Activated CD4-positive, alpha-beta T cell treated with anti-CD3 and anti-CD28 coated beads, Interleukin-2, Interleukin-4, amounts not matched to agents 100 ng/mL and 50 ng/mL, durations not matched to agents 16 hours and 8 hours (primary cell): Measurements from ENCODE around the gene BTBD19.
"Not testable (repeated sequence)": the region's sequence is repeated elsewhere in the genome, so short reads cannot be mapped to it uniquely, and the experiment has no call there.

Experiments
- DNase-seq: peaks from one replicate; pipeline ENCODE4 v3.0.0-alpha.2; 2020; ENCODE audit warnings: low spot score

The BTBD19 gene

GRCh38 chr1:44808063-44808937 lies at the start of gene BTBD19:
BTBD19 (plus strand) TSS chr1:44808523; CDS start chr1:44808821, 298 bp downstream.
- peak; percentile 76 for DNase-seq

DNA sequence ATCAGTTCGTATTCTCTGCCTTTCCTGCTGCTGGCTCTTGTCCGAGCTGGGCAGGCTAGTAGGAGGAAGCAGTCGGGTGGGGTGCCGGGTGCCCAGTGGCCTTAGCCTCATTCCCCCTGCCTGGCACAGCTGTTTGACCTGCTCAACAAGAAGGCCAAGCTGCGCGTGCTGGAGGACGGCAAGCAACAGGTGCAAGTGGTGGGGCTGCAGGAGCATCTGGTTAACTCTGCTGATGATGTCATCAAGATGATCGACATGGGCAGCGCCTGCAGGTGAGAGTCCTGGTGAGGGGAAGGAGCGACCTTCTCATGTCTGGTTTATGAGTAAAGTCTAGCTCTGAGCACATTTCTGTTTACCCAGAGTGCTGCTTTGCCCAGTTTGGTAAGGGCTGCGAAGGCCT lies 49.2 kb upstream of the BTBD19 start:
- no peak for DNase-seq

DNA sequence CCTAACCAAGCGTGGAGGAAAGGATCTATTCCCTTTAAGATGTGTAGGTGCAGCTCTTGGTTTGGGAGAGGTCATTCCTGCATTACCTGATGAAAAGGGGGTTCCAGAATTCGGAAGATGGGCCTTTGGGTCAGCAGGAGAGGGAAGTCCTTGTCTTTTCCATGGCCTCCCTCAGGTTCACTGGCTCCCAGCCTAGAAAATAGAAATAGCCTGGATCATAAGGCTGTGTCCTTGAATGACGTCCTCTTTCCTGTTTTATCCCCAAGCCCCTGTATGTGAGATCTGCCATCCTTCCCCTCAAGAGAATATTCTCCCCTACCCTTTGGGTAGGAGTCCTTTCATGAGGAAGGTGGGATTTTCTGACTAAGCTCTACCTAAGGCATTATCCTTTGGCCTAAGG lies 47.4 kb upstream of the BTBD19 start:
- no peak for DNase-seq

GRCh38 chr1:44766421-44766820 lies 41.9 kb upstream of the BTBD19 start:
- not testable (repeated sequence) for DNase-seq

- peak; percentile 94 for DNase-seq
Observed at GRCh38 chr1:44775078-44775929, 33.0 kb upstream of the BTBD19 start, which contains the start of gene RPS8. RPS8 (plus strand) TSS chr1:44775540; CDS start chr1:44775597, 57 bp downstream.

GRCh38 chr1:44775930-44776729 lies 32.2 kb upstream of the BTBD19 start:
- DNase-seq, result no peak

- DNase-seq, result no peak
Observed at GRCh38 chr1:44776730-44777068, 31.6 kb upstream of the BTBD19 start.

DNA sequence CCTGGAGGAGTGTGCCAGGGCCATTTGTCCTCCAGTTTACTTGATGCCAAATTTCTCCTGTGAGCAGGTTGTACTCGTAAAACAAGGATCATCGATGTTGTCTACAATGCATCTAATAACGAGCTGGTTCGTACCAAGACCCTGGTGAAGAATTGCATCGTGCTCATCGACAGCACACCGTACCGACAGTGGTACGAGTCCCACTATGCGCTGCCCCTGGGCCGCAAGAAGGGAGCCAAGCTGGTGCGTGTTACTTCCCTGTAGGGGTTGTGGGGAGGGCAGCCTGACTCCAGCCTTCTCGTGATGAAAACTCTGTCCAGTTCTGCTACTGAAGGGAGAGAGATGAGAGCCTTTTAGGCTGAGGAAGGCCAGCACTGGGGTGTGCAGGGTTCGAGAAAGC lies 30.8 kb upstream of the BTBD19 start:
- no peak for DNase-seq

DNA sequence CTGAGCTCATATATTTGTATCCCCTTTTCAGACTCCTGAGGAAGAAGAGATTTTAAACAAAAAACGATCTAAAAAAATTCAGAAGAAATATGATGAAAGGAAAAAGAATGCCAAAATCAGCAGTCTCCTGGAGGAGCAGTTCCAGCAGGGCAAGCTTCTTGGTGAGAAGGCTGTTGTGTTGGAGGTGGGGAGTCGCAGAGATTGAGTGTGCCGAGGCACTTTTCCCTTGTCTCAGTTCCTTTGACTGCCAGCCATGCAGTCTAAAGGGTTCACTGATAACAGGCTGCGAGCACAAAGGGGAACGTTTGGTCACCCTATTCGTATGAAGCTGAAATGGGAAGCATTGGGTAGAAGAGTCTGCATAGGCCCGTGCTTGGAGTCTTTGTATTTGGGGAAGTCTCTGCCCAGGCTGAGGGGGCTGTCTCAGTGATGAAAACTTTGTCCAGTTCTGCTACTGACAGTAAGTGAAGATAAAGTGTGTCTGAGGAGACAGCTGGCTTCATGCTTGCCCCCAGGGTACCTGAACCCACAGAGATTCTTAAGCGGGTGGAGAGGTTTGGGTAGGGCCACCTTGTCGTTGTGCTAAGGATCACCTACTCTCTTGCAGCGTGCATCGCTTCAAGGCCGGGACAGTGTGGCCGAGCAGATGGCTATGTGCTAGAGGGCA lies 30.2 kb upstream of the BTBD19 start:
- no peak for DNase-seq

DNA sequence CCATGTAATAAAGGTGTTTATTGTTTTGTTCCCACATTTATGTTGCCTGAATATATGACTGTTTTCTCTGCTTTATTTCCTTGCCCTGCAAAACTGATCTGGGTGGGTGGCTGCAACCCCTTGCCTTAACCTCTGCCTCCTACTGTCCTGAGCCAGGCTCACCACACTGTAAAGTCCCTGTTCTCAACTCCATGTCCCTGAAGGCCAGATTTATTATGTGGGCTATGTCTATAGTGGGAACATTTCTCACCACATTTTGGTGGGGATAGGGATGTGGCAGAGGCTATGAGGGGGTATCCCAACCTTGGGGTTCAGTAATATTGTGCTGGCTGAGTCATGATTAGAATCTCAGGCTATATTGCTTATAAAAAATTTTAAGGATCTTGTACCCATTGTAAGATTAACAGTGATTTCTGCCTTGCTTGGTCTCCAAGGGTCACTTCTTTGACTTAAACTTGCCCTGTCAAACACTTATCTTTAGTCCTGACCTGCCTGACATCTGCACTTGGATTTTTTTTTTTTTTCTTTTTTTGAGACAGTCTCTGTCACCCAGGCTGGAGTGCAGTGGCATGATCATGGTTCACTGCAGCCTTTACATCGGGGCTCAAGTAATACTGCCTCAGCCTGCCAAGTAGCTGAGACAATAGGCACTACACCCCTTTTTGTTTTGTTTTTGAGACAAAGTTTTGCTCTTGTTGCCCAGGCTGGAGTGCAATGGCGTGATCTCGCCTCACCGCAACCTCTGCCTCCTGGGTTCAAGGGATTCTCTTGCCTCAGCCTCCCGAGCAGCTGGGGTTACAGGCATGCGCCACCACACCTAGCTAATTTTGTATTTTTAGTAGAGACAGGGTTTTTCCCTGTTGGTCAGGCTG lies 29.4 kb upstream of the BTBD19 start:
- no peak for DNase-seq

- no peak for DNase-seq
Observed at GRCh38 chr1:44780583-44781121, 27.7 kb upstream of the BTBD19 start.

- no peak for DNase-seq
Observed at GRCh38 chr1:44783697-44784093, 24.6 kb upstream of the BTBD19 start.

- no peak for DNase-seq
Observed at GRCh38 chr1:44784094-44785028, 24.0 kb upstream of the BTBD19 start.

DNA sequence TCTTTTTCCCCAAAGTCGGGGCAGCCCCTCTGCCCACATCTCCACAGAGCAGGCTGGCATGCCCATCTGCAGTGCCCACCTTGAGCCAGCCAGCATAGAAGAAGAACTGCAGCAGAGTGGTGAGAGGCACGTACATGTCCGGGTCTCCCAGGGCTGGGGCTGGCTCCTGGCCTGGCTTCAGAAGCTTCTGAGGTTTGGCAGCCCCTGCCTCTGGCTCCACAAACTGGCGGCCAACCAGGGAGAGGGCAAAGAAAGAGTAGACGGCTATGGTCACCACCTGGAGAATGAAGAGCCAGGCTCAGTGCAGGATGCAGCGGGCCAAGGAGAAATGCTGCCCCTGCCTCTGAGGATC lies 23.3 kb upstream of the BTBD19 start:
- no peak for DNase-seq

GRCh38 chr1:44785501-44786137 lies 22.7 kb upstream of the BTBD19 start:
- no peak for DNase-seq

GRCh38 chr1:44786138-44786840 lies 22.0 kb upstream of the BTBD19 start:
- DNase-seq, result peak; percentile 70

DNA sequence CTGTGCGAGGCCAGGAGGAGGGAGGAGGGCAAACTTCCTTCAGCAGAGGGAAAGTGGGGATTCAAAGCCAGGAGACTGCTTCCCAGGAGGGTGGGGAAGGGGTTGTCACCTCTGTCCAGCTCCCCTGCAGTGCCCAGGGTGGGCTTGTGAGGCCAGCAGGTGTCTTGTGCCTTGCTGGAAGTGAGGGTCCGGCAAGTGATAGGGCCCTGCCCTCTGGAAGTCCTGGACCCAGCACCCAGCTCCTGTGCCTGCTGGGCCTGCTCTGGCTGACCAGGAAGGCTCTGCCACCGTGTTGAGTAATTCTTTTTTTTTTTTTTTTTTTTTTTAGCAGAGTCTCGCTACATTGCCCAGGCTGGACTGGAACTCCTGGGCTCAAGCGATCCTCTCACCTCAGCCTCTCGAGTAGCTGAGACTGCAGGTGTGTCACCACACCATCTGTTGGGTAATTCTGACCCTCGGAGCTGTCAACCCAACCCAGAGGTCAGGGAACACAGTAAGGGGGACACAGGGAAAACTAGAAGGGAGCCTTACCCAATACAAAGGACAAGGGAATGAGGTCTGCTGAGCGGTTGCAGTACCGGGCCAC lies 21.4 kb upstream of the BTBD19 start:
- DNase-seq, result no peak

GRCh38 chr1:44787506-44787905 lies 20.8 kb upstream of the BTBD19 start:
- no peak for DNase-seq
